Fibroblast of villous mesenchyme (primary cell): Measurements from ENCODE around the gene MMP24. TPM values are rescaled to one million over a fixed set of nuclear protein-coding genes. Genes with fewer than 3 reads are reported as not detected.

ENCODE experiments used
- DNase-seq: peaks from one replicate; pipeline ENCODE4 v3.0.0-alpha.2; 2010; ENCODE audit warnings: low read depth
- H3K4me3 ChIP-seq: 2 replicates; pipeline ENCODE4 v1.5.1; 2011; ENCODE audit warnings: low read depth, mild to moderate bottlenecking, low read length
- CTCF ChIP-seq: IDR thresholded peaks from 2 replicates; pipeline ENCODE4 v1.5.1; 2012; ENCODE audit warnings: low read depth, mild to moderate bottlenecking, low read length; ENCODE audit not compliant: insufficient read depth
- total RNA-seq: library from RNA; depleted of rRNA; stranded (reverse); fragments of >200 nt; gene quantifications from 2 replicates; pipeline ENCODE4 v1.2.3, GENCODE V29; 2012

Gene MMP24
- total RNA-seq, 1 donor, result 0.43 TPM

GRCh38 chr20:35295674-35296073 is 69.2 kb downstream of the MMP24 start:
- no peak overlapping the region for H3K4me3 ChIP-seq
- TF ChIP-seq CTCF, result no peak
- DNase-seq, result no peak

- no peak for TF ChIP-seq CTCF
- H3K4me3 ChIP-seq, result no peak overlapping the region
- no peak for DNase-seq
Observed at GRCh38 chr20:35296101-35296554, 69.6 kb downstream of the MMP24 start.

GRCh38 chr20:35297155-35297554 is 70.7 kb downstream of the MMP24 start:
- no peak for TF ChIP-seq CTCF
- H3K4me3 ChIP-seq, result no peak overlapping the region
- DNase-seq, result no peak

- H3K4me3 ChIP-seq, result no peak overlapping the region
- DNase-seq, result no peak
- TF ChIP-seq CTCF, result no peak
Observed at GRCh38 chr20:35297740-35298139, 71.2 kb downstream of the MMP24 start.

GRCh38 chr20:35298264-35298663 is 71.8 kb downstream of the MMP24 start:
- no peak overlapping the region for H3K4me3 ChIP-seq
- TF ChIP-seq CTCF, result no peak
- no peak for DNase-seq

GRCh38 chr20:35299780-35300179 is 73.3 kb downstream of the MMP24 start:
- no peak for TF ChIP-seq CTCF
- no peak for DNase-seq
- no peak overlapping the region for H3K4me3 ChIP-seq
